ENCODE results near the gene PIP4K2A. TPM values are rescaled to one million over a fixed set of nuclear protein-coding genes. Genes with fewer than 3 reads are reported as not detected.
A peak's percentile ranks its signal among the peaks of the same experiment; 100 is the strongest.

PIP4K2A gene
- total and polyA plus RNA-seq, 12 donors = 12.3 to 70.6 (median 28.5) TPM

GRCh38 chr10:22670788-22671187 is 43.6 kb downstream of the PIP4K2A start:
- Histone ChIP-seq H3K9me3 (replicated peaks in 1 of 3) (no peaks in the 10 kb centered on the region), H3K27me3 (no peaks in the 10 kb centered on the region), H3K4me3 (no peak overlapping the region), H3K4me1 (replicated peaks in 1 of 2) (peaks cover 5 to 55% of the 10 kb centered on the region in 2 donors), H3K27ac (no peak overlapping the region), H3K36me3 (replicated peaks in 1 of 2) (no peaks in the 10 kb centered on the region)
- TF ChIP-seq CTCF (IDR thresholded peaks at IDR 0.05) (no peak), POLR2A (IDR thresholded peaks at IDR 0.05) (no peak)
- 79 to 85% (median 82%) methylated on average over 5 of the region's 5 CpGs for whole genome bisulfite sequencing, 4 donors
- intact Hi-C loops (cut with DNase I) = no loop called here
- DNase-seq = peak in 3 of 7 donors; percentile 35 to 46 (median 45)

GRCh38 chr10:22669163-22669711 is 45.1 kb downstream of the PIP4K2A start:
- H3K9me3 ChIP-seq (replicated peaks in 1 of 3) = no peaks in the 10 kb centered on the region
- H3K4me3 ChIP-seq = no peak overlapping the region
- TF ChIP-seq POLR2A (IDR thresholded peaks at IDR 0.05) (no peak), CTCF (IDR thresholded peaks at IDR 0.05) (no peak)
- H3K4me1 ChIP-seq (replicated peaks in 1 of 2) = peaks cover 5 to 48% of the 10 kb centered on the region in 2 donors
- no peak for DNase-seq
- WGBS, 4 donors = 86 to 91% (median 90%) methylated on average over 13 of the region's 13 CpGs
- intact Hi-C loops (cut with DNase I) = no loop called here
- H3K27ac ChIP-seq = no peak overlapping the region
- H3K36me3 ChIP-seq (replicated peaks in 1 of 2) = no peaks in the 10 kb centered on the region
- no peaks in the 10 kb centered on the region for H3K27me3 ChIP-seq

- TF ChIP-seq CTCF (IDR thresholded peaks at IDR 0.05) (no peak), POLR2A (IDR thresholded peaks at IDR 0.05) (no peak)
- peaks cover 0 to 29% of the 10 kb centered on the region in 2 donors for H3K4me1 ChIP-seq (replicated peaks in 1 of 2)
- WGBS, 4 donors = 72 to 81% (median 76%) methylated on average over 2 of the region's 2 CpGs
- no peak for DNase-seq
- intact Hi-C loops (cut with DNase I) = no loop called here
- no peaks in the 10 kb centered on the region for H3K9me3 ChIP-seq (replicated peaks in 1 of 3)
- no peaks in the 10 kb centered on the region for H3K36me3 ChIP-seq (replicated peaks in 1 of 2)
- H3K27ac ChIP-seq = no peak overlapping the region
- no peak overlapping the region for H3K4me3 ChIP-seq
- no peaks in the 10 kb centered on the region for H3K27me3 ChIP-seq
These were observed 47.3 kb downstream of the PIP4K2A start for GRCh38 chr10:22667093-22667480.

- H3K9me3 ChIP-seq (replicated peaks in 1 of 3) = no peaks in the 10 kb centered on the region
- no peak for DNase-seq
- H3K27ac ChIP-seq = no peak overlapping the region
- WGBS, 4 donors = 42 to 51% (median 46%) methylated on average over 9 of the region's 9 CpGs
- no peaks in the 10 kb centered on the region for H3K36me3 ChIP-seq (replicated peaks in 1 of 2)
- H3K4me3 ChIP-seq = no peak overlapping the region
- TF ChIP-seq CTCF (IDR thresholded peaks at IDR 0.05) (no peak), POLR2A (IDR thresholded peaks at IDR 0.05) (no peak)
- no peaks in the 10 kb centered on the region for H3K27me3 ChIP-seq
- intact Hi-C loops (cut with DNase I) = no loop called here
- H3K4me1 ChIP-seq (replicated peaks in 1 of 2) = peaks cover 0 to 29% of the 10 kb centered on the region in 2 donors
These were observed 47.9 kb downstream of the PIP4K2A start for GRCh38 chr10:22666287-22667092.
